HG02852 (cell line): ENCODE data around the gene ABHD2.
"Not testable (repeated sequence)": the region's sequence is repeated elsewhere in the genome, so short reads cannot be mapped to it uniquely, and the experiment has no call there.

Experiments
- ATAC-seq: cut with Tn5 transposase; IDR thresholded peaks from one replicate; pipeline ENCODE4 v1.9.1; 2021; ENCODE audit warnings: mild to moderate bottlenecking, moderate library complexity; ENCODE audit not compliant: unreplicated experiment

Gene ABHD2

DNA sequence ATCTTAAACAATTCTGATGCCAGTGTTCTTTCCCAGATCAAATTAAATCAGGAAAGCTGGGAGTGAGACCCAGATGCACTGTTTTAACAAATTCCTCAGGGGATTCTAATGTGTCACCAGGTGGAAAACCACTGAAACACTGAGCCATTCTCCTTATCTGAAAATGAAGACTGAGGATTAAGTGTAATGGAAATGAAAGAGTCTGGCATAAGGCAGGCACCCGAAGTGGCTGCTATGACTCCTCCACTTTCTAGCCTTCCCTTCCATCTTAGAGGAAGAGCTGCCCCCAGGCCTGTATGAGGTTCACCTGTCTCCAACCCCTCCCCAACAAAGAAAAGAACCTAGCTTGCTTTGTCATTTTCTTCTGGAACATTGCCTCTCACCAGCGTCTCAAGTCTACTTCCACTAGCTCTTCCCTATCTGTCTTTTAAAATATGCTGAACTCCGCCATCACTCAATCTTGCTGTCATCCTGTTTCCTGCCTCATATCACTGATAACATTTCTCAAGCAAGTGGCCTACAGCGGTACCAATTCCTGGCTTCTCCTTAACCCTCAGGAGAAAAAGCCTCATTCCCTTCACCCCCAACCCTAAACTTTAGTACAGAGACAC lies 13.7 kb upstream of the ABHD2 start:
- ATAC-seq, result no peak

DNA sequence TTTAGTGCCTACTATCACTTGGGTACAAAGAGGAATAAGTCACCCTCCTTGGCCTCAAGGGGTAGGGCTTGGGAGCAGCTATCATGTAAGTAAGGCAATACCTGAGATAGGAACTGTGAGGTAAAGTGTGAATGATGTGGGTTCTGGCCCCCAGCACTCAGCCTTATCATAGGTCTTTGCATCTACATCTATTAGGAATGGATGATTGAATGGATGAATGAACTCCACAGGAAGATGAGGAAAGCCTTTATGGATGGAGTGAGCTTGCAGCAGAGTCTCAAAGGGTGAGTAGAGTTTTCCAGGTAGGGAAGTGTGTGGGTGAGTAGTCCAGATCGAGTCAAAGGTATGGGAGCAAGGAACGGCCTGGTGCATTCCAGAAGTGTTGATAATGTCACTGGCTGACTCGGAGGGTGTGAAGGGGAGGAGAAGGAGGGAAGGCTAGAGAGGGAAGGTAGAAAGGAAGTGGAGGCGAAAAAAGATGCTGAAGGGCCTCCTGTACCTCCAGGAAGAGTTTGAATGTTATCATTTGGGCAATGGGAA lies 13.1 kb upstream of the ABHD2 start:
- no peak for ATAC-seq

DNA sequence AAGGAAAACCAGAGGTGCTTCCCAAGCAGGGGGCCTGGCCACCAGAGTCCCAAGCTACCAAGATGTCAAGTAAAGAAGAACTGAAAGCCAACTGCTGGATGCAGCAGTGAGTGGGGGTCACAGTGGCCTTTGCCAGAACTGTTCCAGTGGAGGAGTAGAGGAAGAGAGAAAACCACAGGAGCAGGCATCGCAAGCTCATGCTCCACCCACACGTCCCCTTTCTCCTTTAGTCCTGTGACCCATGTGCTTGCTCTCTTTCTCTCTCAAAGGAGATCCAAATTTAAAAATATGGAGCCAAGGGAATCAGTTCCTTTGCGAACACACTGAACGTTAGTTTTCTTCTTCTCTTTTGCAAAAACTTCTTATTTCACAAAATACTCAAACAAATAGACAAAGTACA lies 12.4 kb upstream of the ABHD2 start:
- no peak for ATAC-seq

DNA sequence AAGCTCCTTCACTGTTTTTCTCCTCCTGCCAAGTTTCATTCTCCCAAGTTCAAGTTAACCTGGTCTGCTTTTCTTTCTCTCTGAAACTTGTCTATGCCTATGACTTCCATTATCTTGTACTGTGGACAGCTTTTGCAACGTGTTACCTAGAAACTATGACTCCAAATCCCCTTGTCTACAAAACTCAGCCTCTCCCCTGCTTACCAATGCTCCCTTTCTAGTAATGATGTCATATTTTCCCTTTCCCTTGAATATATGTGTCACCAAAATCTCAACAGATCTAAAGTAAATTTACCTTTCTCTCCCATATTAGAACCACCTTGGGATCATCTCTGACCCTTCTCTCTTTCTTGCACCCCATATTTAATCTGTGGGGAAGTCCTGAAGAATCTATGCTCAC lies 10.5 kb upstream of the ABHD2 start:
- no peak for ATAC-seq

DNA sequence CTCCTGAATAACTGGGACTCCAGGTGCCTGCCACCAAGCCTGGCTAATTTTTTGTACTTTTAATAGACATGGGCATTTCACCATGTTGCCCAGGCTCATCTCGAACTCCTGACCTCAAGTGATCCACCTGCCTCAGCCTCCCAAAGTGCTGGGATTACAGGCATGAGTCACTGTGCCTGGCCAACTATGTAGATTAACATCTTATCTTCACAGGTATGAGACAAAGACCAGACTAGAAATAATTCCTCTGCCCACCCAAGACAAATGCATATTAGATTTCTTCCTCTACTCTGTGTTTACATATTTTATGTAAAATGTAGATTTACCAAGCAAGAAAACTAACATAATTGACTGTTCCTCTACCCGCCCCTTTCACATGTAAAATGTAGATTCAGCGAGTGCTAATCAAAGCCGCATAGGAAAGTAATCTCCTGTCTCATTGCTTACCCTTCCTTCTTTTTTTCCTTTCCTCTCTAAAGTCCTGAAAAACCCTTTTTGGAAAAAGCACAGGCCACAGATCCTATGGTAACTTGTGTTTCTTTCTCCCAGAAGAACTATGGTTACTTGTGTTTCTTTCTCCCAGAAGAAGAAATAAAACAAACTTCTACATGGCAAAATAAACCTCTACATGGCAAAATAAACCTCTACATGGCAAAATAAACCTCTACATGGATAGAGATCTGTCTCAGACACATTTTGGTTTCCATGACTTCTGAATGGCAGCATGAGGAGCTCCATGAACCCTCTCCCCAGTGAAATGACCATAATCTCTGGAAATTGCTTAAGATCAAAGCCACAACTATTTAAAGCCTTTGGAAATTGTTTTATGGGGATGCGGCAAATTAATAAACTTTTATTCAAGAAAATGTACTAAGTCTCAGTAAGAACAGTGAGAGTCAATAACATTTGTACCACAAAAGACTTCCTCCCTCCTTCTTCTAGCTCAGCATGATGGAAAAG lies 9.1 kb upstream of the ABHD2 start:
- no peak for ATAC-seq

DNA sequence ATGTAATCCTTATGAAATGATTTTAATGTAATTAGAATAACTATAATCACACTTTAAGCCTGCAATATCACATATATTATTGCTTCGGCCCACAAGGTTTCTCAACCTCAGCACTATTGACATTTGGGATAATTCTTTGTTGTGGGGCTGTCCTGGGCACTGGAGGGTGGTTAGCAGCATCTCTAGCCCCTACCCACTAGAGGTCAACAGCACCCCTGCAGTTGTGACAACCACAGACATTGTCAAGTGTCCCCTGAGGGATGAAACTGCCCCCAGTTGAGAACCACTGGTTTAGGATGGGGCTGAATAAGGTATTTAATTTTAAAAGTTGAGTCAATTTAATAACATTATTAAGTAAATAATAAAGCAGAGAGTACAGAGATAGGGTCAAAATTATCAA lies 6.4 kb upstream of the ABHD2 start:
- no peak for ATAC-seq

- no peak for ATAC-seq
Measured at GRCh38 chr15:89083246-89083645, 5.0 kb upstream of the ABHD2 start.

GRCh38 chr15:89085289-89085926 lies 2.8 kb upstream of the ABHD2 start:
- ATAC-seq, result no peak

DNA sequence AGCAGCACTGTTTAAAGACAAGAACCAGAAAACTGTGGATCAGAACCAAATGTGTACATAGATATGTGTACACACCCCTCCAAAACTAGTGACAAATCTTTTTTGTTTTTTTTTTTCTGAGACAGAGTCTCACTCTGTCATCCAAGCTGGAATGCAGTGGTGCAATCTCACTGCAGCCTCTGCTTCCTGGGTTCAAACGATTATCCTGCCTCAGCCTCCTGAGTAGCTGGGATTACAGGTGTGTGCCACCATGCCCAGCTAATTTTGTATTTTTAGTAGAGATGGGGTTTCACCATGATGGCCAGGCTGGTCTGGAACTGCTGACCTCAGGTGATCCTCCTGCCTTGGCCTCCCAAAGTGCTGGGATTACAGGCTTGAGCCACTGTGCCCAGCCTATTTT lies 2.3 kb upstream of the ABHD2 start:
- ATAC-seq, result not testable (repeated sequence)

DNA sequence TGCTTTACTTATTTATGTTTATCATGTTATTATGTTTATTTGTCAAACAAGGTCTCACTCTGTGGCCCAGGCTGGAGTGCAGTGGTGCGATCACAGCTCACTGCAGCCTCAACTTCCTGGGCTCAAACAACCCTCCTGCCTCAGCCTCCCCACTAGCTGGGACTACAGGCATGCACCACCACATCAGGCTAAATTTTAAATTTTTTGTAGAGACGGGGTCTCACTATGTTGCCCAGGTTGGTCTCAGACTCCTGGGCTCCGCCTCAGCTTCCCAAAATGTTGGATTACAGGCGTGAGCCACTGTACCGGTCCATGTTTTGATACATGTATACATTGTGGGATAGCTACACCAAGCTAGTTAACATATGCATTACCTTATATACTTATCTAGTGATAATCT lies 1.9 kb upstream of the ABHD2 start:
- ATAC-seq, result not testable (repeated sequence)

GRCh38 chr15:89087161-89087829 lies 961 bp upstream of the ABHD2 start:
- no peak for ATAC-seq

DNA sequence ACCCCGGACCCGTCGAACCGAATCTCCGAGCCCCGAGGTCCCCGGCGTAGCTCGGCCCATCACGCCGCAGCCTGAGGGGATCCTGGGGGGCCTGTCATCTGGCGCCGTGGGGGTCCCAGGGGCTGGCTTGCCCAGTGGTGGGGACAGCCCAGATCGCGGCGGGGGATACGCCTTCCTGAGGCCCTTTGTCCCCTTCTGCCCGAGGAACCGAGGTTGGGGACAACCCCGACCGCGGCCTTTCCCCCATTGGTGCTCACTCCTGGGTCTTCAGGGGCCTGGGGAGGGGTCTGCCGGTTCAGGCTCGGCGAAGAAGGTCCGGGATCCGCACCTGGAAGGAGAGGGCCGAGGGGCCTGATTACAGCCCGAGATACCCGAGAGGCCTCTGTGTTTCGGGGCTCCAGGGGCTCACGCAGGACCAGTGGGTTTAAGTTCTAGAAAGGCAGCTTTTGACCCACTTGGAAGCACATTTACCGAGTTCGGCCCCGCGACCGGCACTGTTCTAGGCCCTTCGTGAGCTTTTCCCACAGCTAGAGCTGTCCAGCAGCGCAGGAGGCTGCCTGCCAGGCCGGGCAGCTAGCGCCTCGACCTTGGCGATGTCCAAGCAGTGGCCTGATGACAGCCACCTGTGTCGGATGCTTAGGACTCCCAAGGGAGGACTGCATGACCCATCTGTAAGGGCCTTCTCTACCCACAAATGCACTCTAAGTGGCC lies 504 bp downstream of the ABHD2 start:
- ATAC-seq, result no peak

DNA sequence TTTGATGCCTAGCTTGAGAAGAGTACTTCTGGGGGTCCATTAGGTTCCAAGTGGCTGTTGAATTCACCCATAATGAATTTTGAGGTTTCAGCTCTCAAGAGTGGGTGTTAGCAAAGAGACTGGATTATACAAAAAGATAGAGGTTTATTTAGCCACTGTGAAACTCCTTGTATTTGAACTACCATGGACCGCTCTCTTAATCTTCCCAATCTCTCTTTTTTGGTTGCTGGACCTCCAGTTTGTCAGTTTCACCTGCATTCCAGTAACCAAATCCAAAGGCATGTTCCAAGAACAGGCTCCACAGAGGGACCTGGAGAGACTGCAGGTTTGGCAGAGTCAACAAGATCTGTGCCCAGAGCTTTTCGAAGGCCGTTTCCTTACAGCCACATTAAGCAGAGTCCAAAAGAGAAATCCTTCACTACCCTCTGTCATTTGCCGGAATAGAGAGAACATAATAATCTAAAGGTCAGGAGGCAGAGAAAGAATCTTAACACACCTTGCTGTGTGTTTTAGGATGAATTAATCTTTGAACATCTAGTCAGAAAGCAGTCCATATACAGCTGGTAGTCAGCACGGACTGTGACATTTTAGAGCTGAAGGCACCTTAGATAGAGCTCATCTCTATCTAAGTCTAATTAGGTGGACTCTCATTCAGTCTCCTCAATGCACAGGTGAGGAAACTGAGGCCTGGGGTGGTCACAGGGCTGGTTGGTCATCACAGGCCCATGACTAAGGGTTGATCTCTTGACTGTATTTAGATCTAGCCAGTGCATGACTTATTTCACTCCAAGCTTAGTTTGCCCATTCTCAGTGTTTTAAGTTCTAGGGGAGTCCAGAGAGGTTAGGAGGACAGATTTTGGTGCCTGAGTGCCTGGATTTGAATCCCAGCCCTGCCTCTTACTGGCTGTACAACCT lies 1.3 kb downstream of the ABHD2 start:
- no peak for ATAC-seq

GRCh38 chr15:89090791-89091626 lies 2.8 kb downstream of the ABHD2 start:
- ATAC-seq, result no peak

DNA sequence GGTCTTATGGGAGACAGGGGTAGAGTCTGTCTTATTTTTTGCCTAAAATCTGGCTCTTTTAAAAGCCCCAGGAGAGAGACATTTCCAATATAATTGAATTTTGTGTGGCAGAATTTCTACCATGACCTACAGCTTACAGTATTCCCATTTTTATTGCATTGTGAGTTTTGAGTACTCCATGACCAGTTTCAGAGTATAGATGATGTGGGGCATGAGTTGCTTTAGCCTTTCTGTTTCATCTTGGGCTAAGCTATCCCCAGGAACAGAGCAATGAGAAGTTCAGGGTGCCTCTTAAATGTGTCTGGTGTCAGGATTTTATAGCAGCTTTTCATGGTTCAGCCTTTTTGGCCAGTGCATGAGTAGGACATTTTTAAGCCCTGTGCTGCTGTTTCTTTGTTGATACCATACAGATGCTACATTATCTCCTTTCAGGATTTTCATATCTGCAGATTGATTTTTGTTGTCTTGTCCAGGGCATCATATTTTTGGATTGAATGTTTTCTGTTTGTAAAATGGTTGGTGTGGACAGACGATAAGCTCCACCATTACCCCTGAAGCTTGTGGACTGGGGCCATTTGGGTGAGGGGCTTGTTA lies 3.5 kb downstream of the ABHD2 start:
- ATAC-seq, result no peak

GRCh38 chr15:89093509-89093908 lies 5.3 kb downstream of the ABHD2 start:
- ATAC-seq, result no peak

GRCh38 chr15:89095073-89095472 lies 6.8 kb downstream of the ABHD2 start:
- no peak for ATAC-seq

DNA sequence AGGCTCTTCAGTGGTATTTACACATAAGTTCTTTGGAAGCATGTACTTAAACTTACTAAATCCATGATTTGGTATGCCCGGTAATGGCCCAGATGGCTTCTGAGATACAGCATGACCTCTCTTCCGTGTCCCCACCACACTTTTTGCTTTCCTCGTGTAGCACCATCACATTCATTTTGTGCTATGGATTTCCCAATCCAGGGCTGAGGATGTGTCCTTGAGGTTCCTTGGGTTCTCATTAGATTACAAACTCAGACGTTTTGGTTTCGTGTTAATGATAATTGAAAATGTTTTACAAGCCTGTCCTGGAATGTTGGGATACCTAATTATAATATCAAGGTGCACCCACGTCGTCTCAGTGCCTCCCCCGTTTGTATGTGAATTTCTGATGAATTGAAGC lies 7.3 kb downstream of the ABHD2 start:
- no peak for ATAC-seq
